Amniotic stem cell (primary cell): Measurements from ENCODE around the gene NDST4.
A peak's percentile ranks its signal among the peaks of the same experiment; 100 is the strongest.

Source experiments
- DNase-seq: peaks from one replicate; lab custom pipeline; 2025; lab: John Stamatoyannopoulos, UW

The NDST4 gene

GRCh38 chr4:115113506-115114106 is at the start of gene NDST4:
Gene NDST4 (minus strand): TSS chr4:115113620. CDS start chr4:115077036, 36,584 bp downstream.
- DNase-seq = no peak

- DNase-seq = peak; percentile 22
Measured at GRCh38 chr4:115159141-115159540, 45.7 kb upstream of the NDST4 start.

- DNase-seq = no peak
Measured at GRCh38 chr4:115158296-115158695, 44.9 kb upstream of the NDST4 start.

GRCh38 chr4:115154826-115155225 is 41.4 kb upstream of the NDST4 start:
- DNase-seq = no peak

- DNase-seq = no peak
Measured at GRCh38 chr4:115152965-115153364, 39.5 kb upstream of the NDST4 start.

- no peak for DNase-seq
Measured at GRCh38 chr4:115152081-115152480, 38.7 kb upstream of the NDST4 start.

- DNase-seq = no peak
Measured at GRCh38 chr4:115149106-115149505, 35.7 kb upstream of the NDST4 start.

- DNase-seq = no peak
Measured at GRCh38 chr4:115145393-115146160, 32.2 kb upstream of the NDST4 start.

- no peak for DNase-seq
Measured at GRCh38 chr4:115128037-115128436, 14.6 kb upstream of the NDST4 start.

GRCh38 chr4:115126491-115126890 is 13.1 kb upstream of the NDST4 start:
- DNase-seq = no peak

- DNase-seq = no peak
Measured at GRCh38 chr4:115121351-115122043, 8.1 kb upstream of the NDST4 start.

GRCh38 chr4:115119804-115120352 is 6.5 kb upstream of the NDST4 start:
- DNase-seq = no peak

- DNase-seq = no peak
Measured at GRCh38 chr4:115117651-115118050, 4.2 kb upstream of the NDST4 start.

GRCh38 chr4:115110191-115111181 is 2.9 kb downstream of the NDST4 start:
- no peak for DNase-seq

- DNase-seq = no peak
Measured at GRCh38 chr4:115108850-115109249, 4.6 kb downstream of the NDST4 start.

- DNase-seq = no peak
Measured at GRCh38 chr4:115107411-115107810, 6.0 kb downstream of the NDST4 start.

GRCh38 chr4:115101675-115102074 is 11.7 kb downstream of the NDST4 start:
- DNase-seq = no peak

- peak; percentile 1 for DNase-seq
Measured at GRCh38 chr4:115090483-115091075, 22.8 kb downstream of the NDST4 start.

- no peak for DNase-seq
Measured at GRCh38 chr4:115082633-115083032, 30.8 kb downstream of the NDST4 start.

- no peak for DNase-seq
Measured at GRCh38 chr4:115076691-115077090, 36.7 kb downstream of the NDST4 start.

GRCh38 chr4:115058533-115058932 is 54.9 kb downstream of the NDST4 start:
- DNase-seq = no peak
